Colon (tissue), 2 donors: Measurements from ENCODE around the gene ZRANB2.

Experiments used
- FAIRE-seq: peaks from 2 replicates; lab custom pipeline; 2012; peaks lifted over from hg19 to GRCh38; lab: Jason Lieb, UNC
- donor health status: control.
- donor health status: control.

ZRANB2 gene, protein sequence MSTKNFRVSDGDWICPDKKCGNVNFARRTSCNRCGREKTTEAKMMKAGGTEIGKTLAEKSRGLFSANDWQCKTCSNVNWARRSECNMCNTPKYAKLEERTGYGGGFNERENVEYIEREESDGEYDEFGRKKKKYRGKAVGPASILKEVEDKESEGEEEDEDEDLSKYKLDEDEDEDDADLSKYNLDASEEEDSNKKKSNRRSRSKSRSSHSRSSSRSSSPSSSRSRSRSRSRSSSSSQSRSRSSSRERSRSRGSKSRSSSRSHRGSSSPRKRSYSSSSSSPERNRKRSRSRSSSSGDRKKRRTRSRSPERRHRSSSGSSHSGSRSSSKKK

GRCh38 chr1:71080739-71081696 is at the start of gene ZRANB2:
TSS of gene ZRANB2 (minus strand) at chr1:71081035. CDS start at chr1:71080995, 40 bp downstream.
- peak; percentile 97 for FAIRE-seq

- no peak for FAIRE-seq
These were observed 47.2 kb upstream of the ZRANB2 start for GRCh38 chr1:71128060-71128459.

- FAIRE-seq: no peak
These were observed 37.3 kb upstream of the ZRANB2 start for GRCh38 chr1:71118086-71118485.

DNA sequence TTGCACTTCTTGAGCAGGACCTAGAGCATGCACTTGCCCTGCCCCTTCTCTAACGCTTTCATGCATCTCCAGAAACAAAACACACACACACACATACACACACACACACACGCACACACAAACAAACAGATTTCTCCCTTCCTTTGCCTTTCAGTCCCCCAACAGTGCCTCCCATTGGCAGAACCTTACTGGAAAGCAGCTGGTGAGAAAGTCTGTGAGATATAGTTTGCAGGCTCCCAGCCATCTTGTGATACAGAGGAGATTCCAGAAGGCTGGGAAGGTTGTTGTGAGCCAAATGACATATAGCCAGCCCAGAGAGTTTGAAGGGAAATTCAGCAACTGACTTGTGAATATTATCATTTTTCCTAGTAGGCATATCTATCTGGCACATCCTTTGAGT is 35.9 kb upstream of the ZRANB2 start:
- no peak for FAIRE-seq

GRCh38 chr1:71106658-71107322 is 26.0 kb upstream of the ZRANB2 start:
- no peak for FAIRE-seq

DNA sequence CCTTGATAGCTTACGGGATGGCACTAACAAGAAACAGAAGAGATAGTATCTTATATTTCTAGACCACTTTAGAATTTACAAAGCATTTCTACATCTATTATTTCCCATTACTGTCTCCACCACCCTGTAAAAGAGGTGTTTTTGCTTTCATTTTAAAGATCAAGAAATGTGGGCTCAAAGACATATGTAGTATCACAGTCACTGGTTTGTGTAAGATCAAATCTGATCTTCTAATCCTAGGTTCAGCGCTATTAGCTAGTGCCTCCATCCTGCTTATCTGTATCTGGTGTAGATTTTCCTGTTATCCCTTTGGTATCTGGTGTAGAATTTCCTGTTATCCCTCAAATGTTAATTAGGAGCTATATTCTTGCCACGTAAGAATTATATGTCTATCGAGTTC is 23.6 kb upstream of the ZRANB2 start:
- FAIRE-seq: no peak

DNA sequence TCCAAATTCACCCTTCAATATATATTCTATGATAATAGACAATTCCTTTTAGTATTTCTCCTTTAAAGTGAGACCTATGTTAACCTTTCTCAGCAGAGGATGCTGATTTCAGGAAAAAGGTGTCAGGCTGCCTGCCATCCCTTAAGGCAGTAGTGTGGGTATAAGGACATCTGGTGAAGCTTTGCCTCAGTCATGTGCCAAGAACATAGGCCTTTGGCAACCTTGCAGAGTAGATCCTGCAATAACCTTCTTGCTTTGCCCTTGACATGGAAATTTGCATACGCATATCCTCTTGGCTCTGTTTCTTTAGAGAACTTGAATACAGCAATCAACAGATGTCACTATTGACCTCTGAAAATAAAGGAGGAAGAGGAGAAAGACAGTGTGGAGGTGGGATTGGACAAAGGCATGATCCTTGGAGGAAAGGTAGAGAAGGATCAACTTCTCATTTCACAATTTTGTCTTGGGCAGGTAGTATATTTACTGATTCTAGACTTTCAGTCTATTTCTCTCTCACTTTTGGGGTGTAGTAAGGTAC is 21.1 kb upstream of the ZRANB2 start:
- FAIRE-seq: no peak

- no peak for FAIRE-seq
These were observed 16.6 kb upstream of the ZRANB2 start for GRCh38 chr1:71097428-71097827.

- no peak for FAIRE-seq
These were observed 14.1 kb upstream of the ZRANB2 start for GRCh38 chr1:71094913-71095312.

DNA sequence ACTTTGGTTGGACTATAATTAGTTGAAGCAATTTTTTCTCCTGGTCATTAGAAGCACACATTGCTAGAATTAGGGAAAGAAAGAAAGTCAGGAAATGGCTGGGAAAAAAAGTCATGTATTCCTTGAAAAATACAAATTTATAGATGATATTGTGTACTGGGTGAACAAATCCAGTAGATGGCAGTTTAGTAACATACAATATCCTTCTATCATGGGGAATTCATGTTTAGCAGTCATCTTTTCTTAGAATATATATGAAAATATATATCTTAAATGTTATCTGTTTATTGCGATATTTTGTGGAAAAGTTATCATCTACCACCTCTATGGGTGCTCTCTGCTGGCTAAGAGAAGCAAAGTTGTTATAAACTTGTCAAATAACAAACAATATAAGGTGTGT is 13.1 kb upstream of the ZRANB2 start:
- peak; percentile 10 for FAIRE-seq

DNA sequence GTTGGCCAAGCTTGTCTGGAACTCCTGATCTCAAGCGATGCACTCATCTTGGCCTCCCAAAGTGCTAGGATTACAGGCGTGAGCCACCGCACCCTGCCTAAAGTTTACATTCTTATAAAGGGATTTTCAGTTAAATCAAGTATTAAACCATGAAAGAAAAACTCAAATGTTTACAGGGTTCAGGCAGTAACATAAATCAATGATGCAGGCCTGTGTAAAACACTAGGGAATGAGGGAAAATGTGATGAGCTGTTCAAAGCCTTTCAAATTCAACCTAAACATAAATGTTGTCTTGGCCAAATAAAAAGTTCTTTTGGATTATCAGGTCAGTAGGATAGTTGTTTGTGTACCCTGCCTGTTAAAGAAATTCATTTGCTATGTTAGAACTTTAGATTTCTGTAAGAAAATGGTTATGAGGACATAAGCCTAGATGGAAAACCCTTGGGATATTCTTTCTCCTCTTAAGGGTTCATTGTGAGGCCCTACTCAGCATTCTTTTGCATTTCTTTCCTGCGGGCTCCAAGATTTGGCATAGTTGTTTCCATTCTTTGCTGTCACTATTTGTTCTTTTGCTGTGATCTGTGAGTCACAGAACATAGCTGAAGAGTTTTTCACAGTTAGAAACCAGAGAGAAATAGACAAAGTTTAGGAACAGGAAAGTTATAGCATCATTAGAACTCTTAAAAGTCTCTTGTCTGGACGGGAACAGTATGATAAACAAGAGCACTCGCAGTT is 8.9 kb upstream of the ZRANB2 start:
- no peak for FAIRE-seq

- peak; percentile 71 for FAIRE-seq
These were observed 7.9 kb upstream of the ZRANB2 start for GRCh38 chr1:71088645-71089287.

GRCh38 chr1:71087713-71088112 is 6.9 kb upstream of the ZRANB2 start:
- no peak for FAIRE-seq

DNA sequence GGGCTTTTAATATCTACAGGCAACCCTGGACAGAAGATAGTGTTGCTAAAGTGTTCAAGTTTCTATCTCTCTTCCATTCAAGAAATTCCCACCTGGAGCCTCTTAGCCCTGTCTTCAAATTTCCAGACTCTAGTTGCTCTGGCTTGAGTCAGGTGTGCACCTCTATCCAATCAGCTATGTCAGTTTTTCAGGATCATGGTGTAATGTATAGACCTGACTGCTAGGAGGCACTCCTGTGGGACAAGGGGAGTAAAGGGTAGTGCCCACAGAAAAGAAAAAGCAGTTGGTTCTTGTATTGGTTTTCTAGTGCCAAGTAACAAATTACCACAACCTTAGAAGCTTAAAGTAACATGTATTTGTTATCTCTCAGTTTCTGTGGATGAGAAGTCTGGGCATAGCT is 6.2 kb upstream of the ZRANB2 start:
- no peak for FAIRE-seq

GRCh38 chr1:71086331-71086730 is 5.5 kb upstream of the ZRANB2 start:
- FAIRE-seq: no peak

- no peak for FAIRE-seq
These were observed 2.4 kb upstream of the ZRANB2 start for GRCh38 chr1:71083271-71083670.

DNA sequence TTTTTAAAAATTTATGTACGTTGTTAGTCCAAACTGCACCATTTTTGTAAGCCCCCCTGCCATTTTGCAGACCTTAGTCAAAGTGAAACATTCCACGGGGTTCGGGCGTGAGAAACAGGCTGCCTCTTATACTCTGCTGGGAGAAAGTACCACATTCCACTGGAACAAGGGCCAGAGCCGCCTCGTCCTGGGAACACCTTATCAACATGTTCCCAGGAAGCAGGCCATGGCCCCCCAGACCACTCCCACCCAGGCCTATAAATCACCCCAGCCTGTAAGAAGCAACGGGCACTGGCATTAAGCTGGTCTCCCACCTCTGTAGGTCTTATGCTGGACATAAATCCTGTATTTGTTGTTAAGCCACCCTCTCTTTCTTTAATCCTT is 854 bp upstream of the ZRANB2 start:
- FAIRE-seq: no peak

DNA sequence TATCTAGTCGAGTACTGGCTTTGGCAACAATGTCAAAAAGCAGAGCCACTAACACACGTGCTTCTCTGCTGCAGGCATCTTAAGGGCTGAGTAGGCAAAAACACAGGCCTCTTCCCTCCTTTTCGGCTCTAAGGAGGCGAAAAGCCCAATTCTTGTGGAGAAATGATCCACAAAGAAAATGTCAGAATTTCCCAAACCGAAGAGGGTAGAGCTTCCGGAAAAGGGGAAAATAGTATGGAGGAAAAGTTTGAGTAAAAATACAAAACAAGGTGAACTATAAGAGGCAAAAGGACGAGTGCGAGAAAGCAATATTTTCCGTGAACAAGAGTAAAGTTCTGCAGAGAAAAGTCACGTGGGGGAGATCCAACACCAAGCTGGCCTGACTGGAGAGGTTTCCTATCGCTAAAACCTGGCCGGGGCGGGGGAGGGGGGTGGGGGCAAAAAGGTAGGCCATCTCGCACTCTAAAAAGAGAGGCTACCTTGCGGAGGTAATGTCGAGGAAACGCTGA is 551 bp downstream of the ZRANB2 start:
- FAIRE-seq: no peak

DNA sequence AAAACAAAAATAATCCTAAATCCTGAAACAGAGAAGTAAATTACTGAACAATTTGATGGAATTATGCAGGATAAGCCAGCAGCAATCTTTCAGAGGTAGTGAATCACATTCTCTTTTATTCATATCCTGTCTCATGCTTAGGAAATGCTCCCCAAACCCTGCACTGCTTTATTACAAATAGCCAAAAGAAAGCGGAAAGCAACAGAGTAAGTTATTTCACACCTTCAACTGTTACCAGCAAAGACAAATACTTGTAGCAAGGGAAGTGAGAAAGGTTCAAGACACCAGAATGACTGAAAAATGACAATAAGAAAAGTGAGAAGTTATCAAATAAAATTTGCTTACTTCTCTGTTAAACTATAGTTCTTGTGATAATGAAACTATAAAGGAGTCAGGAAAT is 6.2 kb downstream of the ZRANB2 start:
- FAIRE-seq: no peak

- FAIRE-seq: peak; percentile 21
These were observed 8.6 kb downstream of the ZRANB2 start for GRCh38 chr1:71072273-71072672.

- no peak for FAIRE-seq
These were observed 9.1 kb downstream of the ZRANB2 start for GRCh38 chr1:71071720-71072119.
